Stimulated activated CD4-positive, alpha-beta T cell treated with anti-CD3 and anti-CD28 coated beads, TNF-alpha, amount 100 ng/mL, for 1 hour (primary cell): ENCODE measurements around the gene MKLN1.
"Not testable (repeated sequence)": the region's sequence is repeated elsewhere in the genome, so short reads cannot be mapped to it uniquely, and the experiment has no call there.

ENCODE experiments used
- DNase-seq, 3 donors: peaks; one replicate each; pipeline ENCODE4 v3.0.0-alpha.2; 2020; ENCODE audit warnings: low read depth in 3 of 3, low spot score in 1 of 3

Gene MKLN1

DNA sequence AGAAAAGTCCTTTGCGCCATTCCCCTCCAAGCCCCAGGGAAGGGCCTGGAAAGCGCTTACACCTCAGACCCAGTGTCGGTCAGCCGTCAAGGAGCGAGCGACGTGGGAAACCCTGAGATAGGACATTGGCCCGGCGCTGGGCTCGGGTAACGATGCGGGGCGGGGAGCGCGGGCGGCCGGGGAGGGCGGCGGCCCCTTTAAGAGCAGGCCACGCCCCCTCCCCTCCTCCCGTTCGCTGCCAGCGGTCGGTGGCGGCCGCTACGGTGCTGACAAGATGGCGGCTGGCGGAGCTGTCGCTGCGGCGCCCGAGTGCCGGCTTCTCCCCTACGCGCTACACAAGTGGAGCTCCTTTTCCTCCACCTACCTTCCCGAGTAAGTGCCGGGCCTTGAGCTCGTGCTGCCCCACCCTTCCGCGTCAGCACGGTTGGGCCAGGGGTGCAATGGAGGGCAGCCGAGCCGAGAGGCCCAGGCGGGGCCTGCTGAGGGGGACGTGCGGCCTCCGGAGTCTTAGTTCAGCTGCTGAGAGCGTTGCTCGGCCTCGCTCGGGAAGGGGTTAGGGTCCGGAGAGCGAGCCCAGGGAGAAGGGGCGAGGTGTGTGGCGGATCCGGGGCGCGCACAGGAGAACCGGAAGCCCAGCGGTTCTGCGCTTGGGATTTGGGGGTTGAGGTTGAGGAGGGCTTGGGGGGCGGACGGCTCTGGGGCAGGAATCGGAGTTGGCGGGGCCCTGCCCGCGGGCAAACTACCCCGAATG, at the start of gene MKLN1:
Gene MKLN1, plus strand, starts transcription at position 251 of the 751 bp plus-strand sequence. Its CDS starts 24 bp downstream, at position 275.
- peak; percentile 72 to 84 (median 75) for DNase-seq

DNA sequence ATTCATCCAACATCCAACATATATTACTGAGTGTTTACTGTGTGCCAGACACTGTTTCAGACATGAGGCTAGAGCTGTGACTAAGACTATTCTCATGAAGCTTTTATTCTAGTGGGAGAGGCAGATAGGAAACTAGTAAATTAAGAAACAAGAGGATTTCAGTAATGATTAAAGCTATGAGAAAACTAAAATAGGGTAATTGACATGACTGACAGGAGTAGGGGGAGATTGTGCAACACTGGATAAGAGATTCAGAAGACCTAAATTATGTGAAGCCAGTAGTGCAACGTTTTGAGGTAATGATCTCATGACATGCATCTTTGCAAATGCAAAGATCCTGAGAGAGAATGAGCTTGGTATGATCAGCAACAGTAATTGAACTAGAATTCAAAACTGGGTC, 48.6 kb upstream of the MKLN1 start:
- no peak for DNase-seq

DNA sequence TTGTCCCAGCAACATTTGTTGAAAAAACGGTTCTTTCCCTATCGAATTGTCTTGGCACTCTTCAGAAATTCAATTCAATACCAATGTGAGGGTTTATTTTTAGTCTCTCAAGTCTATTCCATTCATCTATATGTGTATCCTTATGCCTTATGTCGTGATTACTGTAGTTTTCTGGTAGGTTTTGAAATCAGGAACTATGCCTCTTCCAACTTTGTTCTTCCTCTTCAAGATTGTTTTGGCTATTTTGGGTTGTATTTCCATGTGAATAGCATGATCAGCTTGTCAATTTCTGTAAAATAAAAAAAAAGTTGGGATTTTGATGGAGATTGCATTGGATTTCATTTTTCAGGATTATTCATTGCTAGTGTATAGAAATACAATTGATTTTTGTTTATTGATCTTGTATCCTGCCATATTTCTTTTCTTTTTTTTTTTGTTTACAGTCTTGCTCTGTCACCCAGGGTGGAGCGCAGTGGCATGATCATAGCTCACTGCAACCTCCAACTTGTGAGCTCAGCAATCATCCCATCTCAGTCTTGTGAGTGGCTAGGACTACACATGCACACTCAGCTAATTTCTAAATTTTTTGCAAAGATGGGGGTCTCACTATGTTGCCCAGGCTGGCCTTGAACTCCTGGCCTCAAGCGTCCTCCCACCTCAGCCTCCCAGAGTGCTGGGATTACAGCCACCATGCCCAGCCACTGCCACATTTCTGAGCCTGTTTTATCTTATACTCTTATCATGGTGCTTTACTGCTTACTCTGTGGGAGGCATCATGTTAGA, 46.2 kb upstream of the MKLN1 start:
- DNase-seq, result no peak

DNA sequence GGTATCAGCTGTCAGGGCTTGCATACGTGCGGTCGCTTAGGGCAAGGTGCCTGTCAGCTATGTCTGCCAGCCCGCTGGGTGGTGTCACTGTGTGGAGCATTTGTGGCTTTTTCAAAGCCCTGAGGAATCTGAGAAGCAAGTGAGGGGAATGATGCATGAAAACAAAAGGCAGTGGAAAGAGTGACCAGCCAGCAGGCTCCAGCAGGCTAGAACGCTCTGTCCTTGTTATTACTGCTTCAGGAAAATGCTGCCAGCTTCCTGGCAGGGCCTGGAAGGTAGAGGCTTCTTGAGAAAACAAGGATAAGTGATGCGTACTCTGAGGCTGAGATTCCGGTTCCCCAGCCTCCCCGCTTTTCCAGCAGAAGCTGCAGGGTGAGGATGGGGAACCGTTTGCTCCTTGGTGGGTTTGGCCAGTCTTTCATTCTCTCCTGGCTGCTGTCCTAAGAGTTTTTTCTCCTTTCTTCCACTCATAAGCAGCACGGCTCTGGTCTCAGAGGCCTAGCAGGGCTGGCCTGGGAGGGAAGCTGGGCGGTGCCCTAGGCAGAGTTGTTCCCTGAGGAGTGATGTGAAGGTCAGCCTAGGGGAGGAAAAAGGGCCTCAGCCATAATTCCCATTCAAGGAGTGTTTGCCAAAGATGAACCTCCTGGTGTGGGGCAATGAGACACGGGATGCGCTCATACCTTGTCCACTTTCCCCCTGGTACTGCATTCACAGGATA, 42.8 kb upstream of the MKLN1 start:
- no peak for DNase-seq

DNA sequence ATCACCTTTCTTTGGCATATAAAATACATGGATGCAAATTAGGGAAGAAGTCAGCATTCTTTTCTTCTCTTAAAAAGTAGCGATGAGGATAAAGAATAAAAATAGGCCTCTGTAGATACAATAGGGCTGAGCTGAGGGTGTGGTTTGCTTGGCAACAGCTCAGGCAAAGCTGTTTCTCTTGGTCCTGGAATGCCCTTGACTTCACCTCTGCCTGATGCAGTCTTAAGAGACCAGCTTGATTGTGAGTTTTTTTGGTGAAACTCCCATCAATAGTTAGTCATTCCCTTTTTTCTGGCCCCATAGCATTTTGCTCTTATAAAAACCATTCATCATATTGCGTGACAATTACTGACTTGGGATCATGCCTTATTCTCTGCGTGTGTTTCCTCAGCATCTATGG, 42.1 kb upstream of the MKLN1 start:
- no peak for DNase-seq

DNA sequence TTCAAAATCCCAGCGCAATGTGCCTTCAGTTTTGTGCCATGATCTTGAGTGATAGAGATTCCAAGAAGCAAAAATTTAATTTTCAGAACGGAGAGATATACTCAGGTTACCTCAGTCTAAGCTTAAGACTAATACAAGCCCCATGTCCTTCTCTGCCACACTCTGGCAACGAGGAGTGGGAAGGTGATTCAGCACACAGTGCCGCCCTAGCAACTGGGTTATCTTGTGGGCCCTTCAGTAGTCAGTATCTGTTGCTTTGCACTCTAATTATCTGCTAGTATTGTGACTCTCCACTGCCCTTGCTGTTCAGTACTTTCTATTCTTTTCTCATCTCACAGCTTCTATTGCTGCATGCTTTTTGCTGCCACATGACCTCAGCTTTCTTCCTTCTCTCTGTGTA, 39.2 kb upstream of the MKLN1 start:
- DNase-seq, result no peak

DNA sequence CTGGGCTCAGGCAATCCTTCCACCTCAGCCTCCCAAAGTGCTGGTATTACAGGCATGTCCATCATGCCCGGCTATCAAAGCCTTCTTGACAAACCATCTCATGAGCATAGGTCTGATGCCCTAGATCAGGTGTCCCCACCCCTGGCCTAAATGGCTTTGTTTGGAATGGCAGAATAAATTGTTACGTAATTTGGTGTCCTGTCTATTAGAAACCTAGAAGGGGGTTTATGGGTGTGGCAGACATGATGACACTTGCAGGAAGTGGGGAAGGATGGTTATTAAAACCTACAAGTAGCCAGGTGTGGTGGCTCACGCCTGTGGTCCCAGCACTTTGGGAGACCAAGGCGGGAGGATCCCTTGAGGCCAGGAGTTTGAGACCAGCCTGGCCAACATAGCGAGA, 38.6 kb upstream of the MKLN1 start:
- no peak for DNase-seq

DNA sequence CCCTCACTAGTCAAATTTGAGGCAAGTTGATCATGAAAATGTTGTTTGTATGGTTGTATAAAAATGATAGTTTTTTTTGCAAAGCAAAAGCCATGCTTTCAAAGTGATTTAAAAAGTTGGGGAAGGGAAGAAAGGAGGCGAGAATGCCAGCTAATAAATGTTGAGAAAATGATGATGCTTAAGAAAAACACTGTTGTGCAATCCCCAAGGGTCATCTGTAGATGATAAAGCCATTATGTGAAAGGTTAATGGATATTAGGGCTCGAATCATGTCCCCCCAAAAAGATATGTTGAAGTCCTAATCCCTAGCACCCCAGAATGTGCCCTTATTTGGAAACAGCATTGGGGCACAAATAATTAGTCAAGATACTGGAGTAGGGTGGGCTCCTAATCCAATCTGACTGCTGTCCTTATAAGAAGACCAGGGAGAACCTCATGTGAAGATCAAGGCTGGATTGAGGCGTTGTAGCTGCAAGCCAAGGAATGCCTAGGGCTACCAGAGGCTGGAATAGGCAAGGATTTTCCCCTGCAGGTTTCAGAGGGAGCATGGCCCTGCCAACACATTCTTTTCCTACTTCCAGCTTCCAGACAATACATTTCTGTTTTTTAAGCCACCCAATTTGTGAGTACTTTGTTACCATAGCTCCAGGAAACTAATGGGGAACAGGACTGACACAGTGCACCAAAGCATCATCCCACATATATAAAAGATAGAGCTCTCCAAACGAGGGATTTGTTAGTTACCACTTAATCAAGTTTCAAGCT, 35.4 kb upstream of the MKLN1 start:
- DNase-seq, result no peak

DNA sequence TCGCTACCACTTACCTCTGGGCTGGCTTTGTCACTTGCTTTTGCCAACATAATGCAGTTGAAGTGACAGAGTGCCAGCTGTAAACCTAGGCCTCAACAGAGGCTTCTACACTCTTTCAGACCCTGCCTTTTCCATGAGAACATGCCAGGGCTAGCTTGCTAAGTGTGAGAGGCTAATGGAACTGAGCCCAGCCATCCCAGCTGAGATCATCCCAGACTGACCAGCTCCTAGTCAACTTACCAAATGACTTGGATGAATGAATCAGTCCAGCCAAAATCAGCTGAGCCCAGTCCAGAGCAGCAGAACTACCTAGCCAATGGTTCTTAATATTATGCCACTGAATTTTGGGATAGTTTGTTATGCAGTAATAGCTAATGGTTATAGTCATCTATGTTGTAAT, 34.7 kb upstream of the MKLN1 start:
- DNase-seq, result no peak

DNA sequence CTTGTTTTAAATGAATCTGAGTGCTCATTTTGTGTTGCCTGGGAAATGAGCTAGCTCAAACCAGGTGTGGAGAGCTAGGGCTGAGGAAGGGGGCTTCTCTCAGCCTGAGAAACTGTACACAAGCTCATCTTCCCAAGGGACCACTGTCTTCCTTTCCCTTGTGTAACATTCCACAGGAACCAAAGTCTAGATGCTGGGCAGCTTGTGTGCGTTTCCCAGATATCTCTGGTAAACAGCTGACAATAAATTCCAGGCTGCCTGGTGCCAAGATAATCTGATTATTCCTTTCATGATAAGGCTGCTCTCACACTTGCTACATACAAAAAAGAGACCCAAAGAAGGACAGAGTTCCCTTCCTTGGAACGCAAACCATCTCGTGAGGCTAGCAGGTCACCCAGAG, 33.1 kb upstream of the MKLN1 start:
- no peak for DNase-seq

DNA sequence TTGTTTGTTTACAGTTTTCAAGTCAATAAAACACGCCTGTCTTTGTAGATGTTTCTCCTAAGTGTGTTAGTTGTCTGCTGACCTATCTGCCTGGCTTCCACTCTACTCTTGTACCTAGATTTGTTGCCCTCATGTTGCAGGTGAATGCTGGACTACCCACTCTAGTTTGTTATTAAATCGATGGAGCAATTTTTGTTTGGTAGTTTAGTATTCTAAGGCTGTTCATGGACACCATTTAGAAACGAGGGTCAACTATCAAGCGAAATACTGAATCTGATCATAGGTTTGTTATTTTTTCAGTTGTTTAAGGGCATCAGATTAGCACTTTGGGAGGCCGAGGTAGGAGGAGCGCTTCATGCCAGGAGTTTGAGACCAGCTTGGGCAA, 29.1 kb upstream of the MKLN1 start:
- no peak for DNase-seq

DNA sequence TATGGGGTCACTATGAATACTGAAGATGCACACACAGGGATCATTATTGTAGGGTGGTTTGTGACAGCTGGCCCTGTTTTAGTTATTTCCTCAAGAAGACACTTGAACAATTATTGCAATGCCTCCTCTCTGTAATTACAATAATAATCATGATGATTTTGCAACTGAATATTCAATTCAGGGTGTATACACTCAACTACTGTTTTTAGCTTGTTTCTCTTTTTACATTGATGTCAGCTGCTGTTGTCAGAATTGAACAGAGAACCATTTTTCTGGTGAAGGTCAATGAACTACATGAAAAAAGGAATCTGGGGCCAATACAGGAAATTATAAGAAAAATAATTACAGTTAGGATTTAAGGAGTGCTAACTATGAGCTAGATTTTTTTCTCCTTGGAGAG, 28.6 kb upstream of the MKLN1 start:
- DNase-seq, result no peak

DNA sequence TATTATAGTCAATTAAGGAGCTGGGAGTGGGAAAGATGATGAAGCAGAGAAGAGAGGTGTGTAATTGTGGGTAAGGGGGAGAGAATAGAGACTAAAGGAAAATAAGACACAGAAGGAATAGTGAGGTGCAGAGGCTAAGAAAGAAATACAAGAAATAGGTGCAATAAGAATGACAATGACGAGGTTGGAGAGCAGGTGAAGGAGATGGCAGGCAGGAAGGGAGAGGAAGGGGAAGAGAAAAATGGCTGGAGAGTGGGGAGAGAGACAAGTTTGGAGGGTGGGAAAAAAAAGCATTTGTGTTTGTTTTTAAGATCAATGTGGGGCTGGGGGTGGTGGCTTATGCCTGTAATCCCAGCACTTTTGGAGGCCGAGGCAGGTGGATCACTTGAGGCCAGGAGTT, 27.6 kb upstream of the MKLN1 start:
- DNase-seq, result no peak

DNA sequence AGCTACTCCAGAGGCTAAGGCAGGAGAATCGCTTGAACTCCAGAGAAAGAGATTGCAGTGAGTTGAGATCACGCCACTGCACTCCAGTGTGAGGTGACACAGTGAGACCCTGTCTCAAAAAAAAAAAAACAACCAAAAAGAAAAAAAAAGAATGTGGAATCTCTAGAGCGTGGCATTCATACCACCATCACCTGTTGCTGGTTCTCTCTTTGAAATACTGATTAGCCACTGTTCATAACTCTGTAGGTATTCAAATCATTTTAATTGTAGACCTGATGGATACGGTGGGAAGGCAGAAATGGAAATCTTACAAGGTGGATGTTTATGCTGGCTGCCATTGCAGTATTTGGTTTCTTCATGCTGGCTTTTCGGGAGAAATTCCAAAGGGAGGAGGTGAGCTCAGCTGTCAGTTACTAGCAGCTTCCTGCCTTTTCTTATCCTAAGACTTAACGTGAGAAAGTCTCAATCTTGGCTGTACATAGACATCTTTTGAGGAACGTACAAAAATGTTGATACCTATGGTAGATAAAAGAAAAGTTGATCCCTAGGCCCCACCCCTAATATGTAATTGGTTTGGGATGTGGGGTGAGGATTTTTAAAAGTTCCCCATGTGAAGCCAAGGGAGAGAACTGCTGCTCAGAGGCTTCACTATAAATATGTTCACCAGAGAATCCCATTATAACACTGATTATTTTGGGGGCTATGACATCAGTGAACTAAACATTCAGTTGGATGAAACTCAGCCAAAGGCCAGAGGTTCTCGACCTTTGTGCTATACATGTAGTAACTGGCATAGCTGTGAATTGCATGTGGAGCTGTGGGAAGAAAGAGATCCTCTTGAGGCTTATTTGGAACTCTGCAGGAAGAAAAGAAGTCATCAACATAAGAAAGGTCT, 26.9 kb upstream of the MKLN1 start:
- DNase-seq, result no peak

DNA sequence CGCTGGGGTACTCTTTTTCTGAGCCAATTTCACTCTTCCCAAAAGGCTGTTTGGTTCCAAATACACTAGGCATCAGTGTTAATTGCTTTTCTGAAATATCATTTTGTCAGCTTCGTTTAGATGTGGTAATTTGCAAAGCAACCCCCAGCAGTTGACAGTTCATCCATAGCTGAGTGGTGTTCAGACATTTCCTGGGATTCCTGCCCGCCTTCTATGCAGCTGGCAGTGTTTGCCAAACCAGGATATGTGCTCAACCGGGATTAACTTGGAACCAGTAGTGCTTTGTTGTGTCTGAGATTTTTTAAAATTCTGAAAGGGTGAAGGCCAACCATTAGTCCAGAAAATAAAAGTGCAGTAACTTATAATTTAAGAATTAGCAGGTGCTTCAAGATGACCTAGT, 25.2 kb upstream of the MKLN1 start:
- DNase-seq, result no peak

DNA sequence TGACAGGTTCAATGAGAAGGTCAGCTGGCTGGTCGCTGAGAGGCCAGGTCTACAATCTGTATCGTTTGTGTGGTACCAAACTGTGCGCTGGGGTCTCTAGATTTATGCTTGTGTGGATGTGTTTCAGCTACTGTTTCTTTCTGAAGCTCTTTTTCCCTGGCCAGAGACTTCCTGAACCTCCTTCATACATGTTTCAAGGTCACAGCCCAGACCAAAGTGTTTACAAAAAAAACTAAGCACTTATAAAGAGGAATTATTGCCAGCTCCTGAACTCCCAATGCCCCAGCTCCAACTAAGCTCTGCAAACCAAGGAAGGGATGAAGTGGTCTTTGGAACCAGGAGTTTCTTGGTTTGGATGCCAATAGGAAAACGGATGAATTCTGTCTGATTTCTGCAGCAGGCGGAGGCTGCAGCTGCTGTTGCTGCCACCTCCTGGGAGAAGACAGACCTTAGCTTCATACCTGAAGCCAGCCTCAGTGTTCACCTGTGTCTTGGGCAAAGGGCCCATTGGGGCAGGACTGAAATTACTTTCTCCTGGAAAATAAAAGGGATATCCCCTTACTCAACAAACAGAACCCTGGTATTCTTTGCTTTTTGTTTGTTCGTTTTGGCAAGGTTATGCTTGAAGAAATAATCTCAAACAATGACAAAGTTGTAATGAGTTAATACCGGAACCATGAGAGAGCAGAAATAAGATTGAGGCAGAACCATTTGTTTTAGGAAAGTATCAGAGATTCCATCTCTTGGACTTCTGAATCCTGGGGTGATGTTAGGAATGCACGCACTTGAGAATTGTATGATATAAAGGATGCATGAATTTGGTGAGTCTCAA, 24.6 kb upstream of the MKLN1 start:
- no peak for DNase-seq

DNA sequence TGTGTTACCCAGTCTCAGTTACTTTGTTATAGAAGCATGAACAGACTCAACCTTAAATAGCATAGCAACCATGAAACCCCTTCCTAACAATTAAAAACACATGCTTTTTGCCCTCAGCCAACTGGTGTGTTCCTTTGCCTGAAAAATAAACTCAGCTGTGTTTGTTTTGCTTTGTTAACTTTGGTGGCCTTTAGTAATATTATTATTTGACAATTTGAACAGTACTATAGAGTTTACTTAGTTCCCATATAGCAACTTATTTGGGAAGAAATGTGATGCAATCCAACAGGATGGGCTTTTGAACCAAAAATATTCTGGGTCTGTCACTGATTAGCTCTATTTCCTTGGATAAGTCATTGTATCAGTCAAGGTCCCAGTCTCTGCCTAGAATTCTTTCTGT, 22.5 kb upstream of the MKLN1 start:
- no peak for DNase-seq

DNA sequence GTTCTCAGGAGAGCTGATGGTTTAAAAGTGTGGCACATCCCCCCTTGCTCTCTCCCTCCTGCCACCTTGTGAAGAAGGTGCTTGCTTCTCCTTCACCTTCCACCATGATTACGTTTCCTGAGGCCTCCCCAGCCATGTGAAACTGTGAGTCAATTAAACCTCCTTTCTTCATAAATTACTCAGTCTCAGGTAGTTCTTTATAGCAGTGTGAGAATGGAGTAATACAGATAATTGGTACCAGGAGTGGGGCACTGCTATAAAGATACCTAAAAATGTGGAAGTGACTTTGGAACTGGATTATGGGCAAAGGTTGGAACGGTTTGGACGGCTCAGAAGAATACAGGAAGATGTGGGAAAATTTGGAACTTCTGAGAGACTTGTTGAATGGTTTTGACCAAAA, 21.6 kb upstream of the MKLN1 start:
- not testable (repeated sequence) for DNase-seq

DNA sequence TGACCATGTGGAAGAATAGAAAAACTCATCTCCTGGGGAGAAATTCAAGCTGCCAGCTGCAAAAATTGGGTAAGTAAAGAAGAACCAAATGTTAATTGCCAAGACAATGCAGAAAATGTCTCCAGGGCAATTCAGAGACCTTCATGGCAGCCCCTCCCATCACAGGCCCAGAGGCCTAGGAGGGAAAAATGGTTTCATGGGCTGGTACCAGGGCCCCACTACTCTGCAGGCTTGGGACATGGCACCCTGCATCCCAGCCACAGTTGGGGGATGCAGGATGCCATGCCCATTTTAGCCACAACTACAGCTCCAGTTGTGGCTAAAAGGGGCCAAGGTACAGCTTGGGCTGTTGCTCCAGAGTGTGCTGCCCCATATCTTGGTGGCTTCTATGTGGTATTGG, 20.9 kb upstream of the MKLN1 start:
- DNase-seq, result no peak
